HG02981 (cell line): ENCODE results near the gene ATRIP.
"Not testable (repeated sequence)": the region's sequence is repeated elsewhere in the genome, so short reads cannot be mapped to it uniquely, and the experiment has no call there.

ENCODE experiments used
- ATAC-seq: cut with Tn5 transposase; IDR thresholded peaks from one replicate; pipeline ENCODE4 v1.9.1; 2021; ENCODE audit warnings: mild to moderate bottlenecking, moderate library complexity; ENCODE audit not compliant: unreplicated experiment

ATRIP gene

GRCh38 chr3:48446425-48447193, at the start of gene ATRIP:
TSS of gene ATRIP (plus strand) at chr3:48446737. CDS start at chr3:48446846, 109 bp downstream.
- ATAC-seq = peak; percentile 86

GRCh38 chr3:48397767-48398681, 48.5 kb upstream of the ATRIP start:
- no peak for ATAC-seq

- no peak for ATAC-seq
Measured at GRCh38 chr3:48398701-48399386, 47.7 kb upstream of the ATRIP start.

GRCh38 chr3:48399387-48400172, 47.0 kb upstream of the ATRIP start:
- no peak for ATAC-seq

- ATAC-seq = no peak
Measured at GRCh38 chr3:48400824-48401433, 45.6 kb upstream of the ATRIP start.

- ATAC-seq = not testable (repeated sequence)
Measured at GRCh38 chr3:48401434-48401901, 45.1 kb upstream of the ATRIP start.

- ATAC-seq = no peak
Measured at GRCh38 chr3:48402281-48402732, 44.2 kb upstream of the ATRIP start.

- no peak for ATAC-seq
Measured at GRCh38 chr3:48402907-48403306, 43.6 kb upstream of the ATRIP start.

- no peak for ATAC-seq
Measured at GRCh38 chr3:48403533-48404439, 42.8 kb upstream of the ATRIP start.

GRCh38 chr3:48404440-48405342, 41.8 kb upstream of the ATRIP start:
- no peak for ATAC-seq

GRCh38 chr3:48405343-48405881, 41.1 kb upstream of the ATRIP start:
- no peak for ATAC-seq

- ATAC-seq = no peak
Measured at GRCh38 chr3:48405971-48406370, 40.6 kb upstream of the ATRIP start.

GRCh38 chr3:48406443-48407431, 39.8 kb upstream of the ATRIP start:
- no peak for ATAC-seq

- ATAC-seq = no peak
Measured at GRCh38 chr3:48407542-48408099, 38.9 kb upstream of the ATRIP start.

- no peak for ATAC-seq
Measured at GRCh38 chr3:48408823-48409281, 37.7 kb upstream of the ATRIP start.
